Measurements from ENCODE around the gene RGL4. TPM values are rescaled to one million over a fixed set of nuclear protein-coding genes. Genes with fewer than 3 reads are reported as not detected.
"Not testable (repeated sequence)": the region's sequence is repeated elsewhere in the genome, so short reads cannot be mapped to it uniquely, and the experiment has no call there.

Gene RGL4, protein sequence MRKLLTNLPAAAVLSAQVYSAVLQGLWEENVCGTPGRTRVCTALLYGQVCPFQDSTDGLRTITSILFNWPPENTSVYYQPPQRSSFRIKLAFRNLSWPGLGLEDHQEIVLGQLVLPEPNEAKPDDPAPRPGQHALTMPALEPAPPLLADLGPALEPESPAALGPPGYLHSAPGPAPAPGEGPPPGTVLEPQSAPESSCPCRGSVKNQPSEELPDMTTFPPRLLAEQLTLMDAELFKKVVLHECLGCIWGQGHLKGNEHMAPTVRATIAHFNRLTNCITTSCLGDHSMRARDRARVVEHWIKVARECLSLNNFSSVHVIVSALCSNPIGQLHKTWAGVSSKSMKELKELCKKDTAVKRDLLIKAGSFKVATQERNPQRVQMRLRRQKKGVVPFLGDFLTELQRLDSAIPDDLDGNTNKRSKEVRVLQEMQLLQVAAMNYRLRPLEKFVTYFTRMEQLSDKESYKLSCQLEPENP
- not detected for total RNA-seq

DNA sequence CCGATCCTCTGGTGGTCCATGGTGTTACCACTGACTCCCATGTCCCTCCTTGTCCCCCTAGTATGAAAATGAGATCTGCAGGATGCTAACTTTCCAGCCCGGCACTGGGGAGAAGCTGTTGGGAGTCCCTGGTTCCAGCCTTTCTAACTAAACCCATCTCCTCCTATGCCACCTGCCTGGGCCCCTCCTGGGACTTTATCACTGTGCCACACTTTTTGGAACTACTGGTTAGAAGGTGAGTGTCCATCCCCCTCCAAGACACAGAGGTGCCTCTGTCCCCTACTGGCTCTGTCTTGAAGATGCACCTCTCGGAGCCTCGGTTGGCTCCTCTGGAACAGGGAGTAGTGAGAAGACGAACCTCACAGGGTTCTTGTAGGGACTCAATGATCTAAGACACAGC lies at the start of gene RGL4:
TSS of gene RGL4 (plus strand) at position 301 of the 400 bp plus-strand sequence. CDS start 1,018 bp downstream, outside the sequence.
- no peak for DNase-seq (ENCODE audit: low spot score)

DNA sequence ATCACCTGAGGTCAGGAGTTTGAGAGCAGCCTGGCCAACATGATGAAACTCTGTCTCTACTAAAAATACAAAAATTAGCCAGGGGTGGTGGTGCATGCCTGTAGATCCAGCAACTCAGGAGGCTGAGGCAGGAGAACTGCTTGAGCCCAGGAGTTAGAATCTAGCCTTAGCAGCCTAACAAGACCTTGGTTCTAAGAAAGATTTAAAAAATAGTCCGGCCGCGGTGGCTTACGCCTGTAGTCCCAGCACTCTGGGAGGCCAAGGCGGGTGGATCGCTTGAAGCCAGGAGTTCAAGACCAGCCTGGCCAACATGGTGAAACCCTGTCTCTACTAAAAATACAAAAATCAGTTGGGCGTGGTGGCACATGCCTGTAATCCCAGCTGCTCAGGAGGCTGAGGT lies 44.3 kb upstream of the RGL4 start:
- not testable (repeated sequence) for H3K9me3 ChIP-seq; ATAC-seq (ENCODE audit: insufficient number of reproducible peaks, low FRiP score, low read depth); DNase-seq (ENCODE audit: low spot score); H3K36me3 ChIP-seq; H3K4me3 ChIP-seq; H3K4me1 ChIP-seq (ENCODE audit: control insufficient read depth in 1 of 2, low read depth in 2 of 2); H3K27ac ChIP-seq; H3K27me3 ChIP-seq (replicated peaks; ENCODE audit: insufficient read depth)

More for the DNA sequence above, at the start of gene RGL4:
- Histone ChIP-seq H3K9me3 (no peaks in the 10 kb centered on the region), H3K36me3 (peaks cover 19% of the 10 kb centered on the region), H3K27ac (no peak within 1 kb of the TSS), H3K4me3 (no peak within 1 kb of the TSS), H3K27me3 (replicated peaks; ENCODE audit: insufficient read depth) (no peaks in the 10 kb centered on the region), H3K4me1 (ENCODE audit: control insufficient read depth in 1 of 2, low read depth in 2 of 2) (no peaks in the 10 kb centered on the region)
- TF ChIP-seq, protein P1, sequence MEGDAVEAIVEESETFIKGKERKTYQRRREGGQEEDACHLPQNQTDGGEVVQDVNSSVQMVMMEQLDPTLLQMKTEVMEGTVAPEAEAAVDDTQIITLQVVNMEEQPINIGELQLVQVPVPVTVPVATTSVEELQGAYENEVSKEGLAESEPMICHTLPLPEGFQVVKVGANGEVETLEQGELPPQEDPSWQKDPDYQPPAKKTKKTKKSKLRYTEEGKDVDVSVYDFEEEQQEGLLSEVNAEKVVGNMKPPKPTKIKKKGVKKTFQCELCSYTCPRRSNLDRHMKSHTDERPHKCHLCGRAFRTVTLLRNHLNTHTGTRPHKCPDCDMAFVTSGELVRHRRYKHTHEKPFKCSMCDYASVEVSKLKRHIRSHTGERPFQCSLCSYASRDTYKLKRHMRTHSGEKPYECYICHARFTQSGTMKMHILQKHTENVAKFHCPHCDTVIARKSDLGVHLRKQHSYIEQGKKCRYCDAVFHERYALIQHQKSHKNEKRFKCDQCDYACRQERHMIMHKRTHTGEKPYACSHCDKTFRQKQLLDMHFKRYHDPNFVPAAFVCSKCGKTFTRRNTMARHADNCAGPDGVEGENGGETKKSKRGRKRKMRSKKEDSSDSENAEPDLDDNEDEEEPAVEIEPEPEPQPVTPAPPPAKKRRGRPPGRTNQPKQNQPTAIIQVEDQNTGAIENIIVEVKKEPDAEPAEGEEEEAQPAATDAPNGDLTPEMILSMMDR (IDR thresholded peaks at IDR 0.05): no peak
- no peak for ATAC-seq (ENCODE audit: insufficient number of reproducible peaks, low FRiP score, low read depth)

DNA sequence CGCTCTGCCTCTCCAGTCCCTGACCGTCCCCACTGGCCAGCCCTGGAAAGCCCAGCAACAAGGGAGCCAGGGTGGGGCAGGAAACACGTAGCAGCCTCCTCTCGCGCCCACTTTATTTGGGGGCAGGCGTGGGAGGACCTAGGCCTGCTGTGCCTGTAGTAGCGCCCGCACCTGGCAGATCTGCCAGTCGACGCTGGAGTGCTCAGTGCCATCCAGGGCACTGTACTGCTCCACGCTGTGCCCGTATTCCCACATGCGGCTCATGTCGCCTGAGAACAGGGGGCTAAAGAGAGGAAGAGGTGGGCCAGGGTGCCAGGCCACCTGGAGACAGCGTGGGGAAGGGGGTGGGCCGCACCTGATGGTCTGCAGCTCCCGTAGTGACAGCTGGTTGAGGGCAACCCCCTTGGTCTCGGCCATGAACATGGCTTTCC lies 41.7 kb upstream of the RGL4 start:
- no peak overlapping the region for H3K4me3 ChIP-seq
- H3K27me3 ChIP-seq (replicated peaks; ENCODE audit: insufficient read depth): no peaks in the 10 kb centered on the region
- H3K4me1 ChIP-seq (ENCODE audit: control insufficient read depth in 1 of 2, low read depth in 2 of 2): no peaks in the 10 kb centered on the region
- ATAC-seq (ENCODE audit: insufficient number of reproducible peaks, low FRiP score, low read depth) (no peak), DNase-seq (ENCODE audit: low spot score) (no peak)
- no peak overlapping the region for H3K27ac ChIP-seq
- H3K9me3 ChIP-seq: no peaks in the 10 kb centered on the region
- no peaks in the 10 kb centered on the region for H3K36me3 ChIP-seq
- TF ChIP-seq, protein P1 (IDR thresholded peaks at IDR 0.05): no peak

DNA sequence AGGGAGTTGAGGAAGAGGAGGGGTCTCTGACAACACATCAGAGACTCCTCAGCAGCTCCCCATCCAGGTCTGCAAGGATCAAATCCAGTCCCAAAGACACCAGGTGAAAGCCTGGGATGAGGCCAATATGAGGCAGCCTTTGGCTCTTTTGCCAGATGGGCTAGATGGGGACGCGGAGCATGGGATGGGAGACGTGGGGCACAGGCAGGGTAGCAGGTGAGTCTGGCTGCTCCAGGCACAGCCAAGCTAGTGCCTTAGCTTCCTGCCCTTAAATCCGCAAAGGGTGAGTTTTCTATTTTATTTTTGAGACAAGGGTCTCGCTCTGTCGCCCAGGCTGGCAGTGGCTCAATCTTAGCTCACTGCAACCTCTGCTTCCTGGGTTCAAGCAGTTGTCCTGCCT lies 39.1 kb upstream of the RGL4 start:
- Histone ChIP-seq H3K4me3 (no peak overlapping the region), H3K27ac (no peak overlapping the region)

DNA sequence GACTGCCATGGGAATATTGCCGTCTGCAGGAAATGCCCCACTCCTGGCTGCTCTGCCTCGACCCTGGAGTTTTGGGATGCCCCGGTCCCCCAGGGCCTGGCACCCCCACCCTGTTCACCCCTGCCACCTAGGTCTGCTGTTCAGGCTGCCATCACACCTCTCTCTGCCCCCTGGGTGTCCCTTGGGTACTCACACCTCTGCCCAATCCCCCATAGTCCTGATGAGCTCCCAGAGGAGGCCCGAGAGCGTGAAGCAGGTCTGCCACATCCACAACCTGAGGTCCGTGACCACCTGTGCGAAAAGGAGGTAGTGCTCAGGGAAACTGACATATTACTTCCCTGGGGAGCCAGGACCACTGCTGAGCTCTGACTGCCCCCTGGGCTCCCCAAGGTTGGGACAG lies 38.5 kb upstream of the RGL4 start:
- Histone ChIP-seq H3K4me3 (no peak overlapping the region), H3K27me3 (replicated peaks; ENCODE audit: insufficient read depth) (no peaks in the 10 kb centered on the region), H3K27ac (no peak overlapping the region), H3K36me3 (no peaks in the 10 kb centered on the region), H3K9me3 (no peaks in the 10 kb centered on the region), H3K4me1 (ENCODE audit: control insufficient read depth in 1 of 2, low read depth in 2 of 2) (no peaks in the 10 kb centered on the region)
- no peak for ATAC-seq (ENCODE audit: insufficient number of reproducible peaks, low FRiP score, low read depth)
- TF ChIP-seq, protein P1 (IDR thresholded peaks at IDR 0.05): no peak
- no peak for DNase-seq (ENCODE audit: low spot score)

More for the DNA sequence above, 39.1 kb upstream of the RGL4 start:
- DNase-seq (ENCODE audit: low spot score): no peak
- H3K36me3 ChIP-seq: no peaks in the 10 kb centered on the region
- H3K27me3 ChIP-seq (replicated peaks; ENCODE audit: insufficient read depth): no peaks in the 10 kb centered on the region
- H3K9me3 ChIP-seq: no peaks in the 10 kb centered on the region
- no peaks in the 10 kb centered on the region for H3K4me1 ChIP-seq (ENCODE audit: control insufficient read depth in 1 of 2, low read depth in 2 of 2)
- no peak for ATAC-seq (ENCODE audit: insufficient number of reproducible peaks, low FRiP score, low read depth)
- TF ChIP-seq, protein P1 (IDR thresholded peaks at IDR 0.05): no peak
